Sigmoid colon (tissue), 4 donors: ENCODE measurements around the gene SNX5.

Source experiments
- CTCF ChIP-seq, 4 experiments: fragments of 450-650 bp in 3 of 4; fragments of 200-600 bp in 1 of 4; IDR thresholded peaks; one replicate each; pipeline ENCODE4 v1.5.1; 2016 to 2019; ENCODE audit warnings: antibody characterized with exemption in 4 of 4, mild to moderate bottlenecking in 3 of 4, moderate library complexity in 2 of 4
- EP300 ChIP-seq, 4 donors: sonication (generic); formaldehyde crosslinking; IDR thresholded peaks; one replicate each; pipeline ENCODE4 v1.6.1; 2017; ENCODE audit warnings: antibody characterized with exemption in 4 of 4
- POLR2A ChIP-seq, 2 donors: fragments of 450-650 bp; IDR thresholded peaks; one replicate each; pipeline ENCODE4 v1.6.1; 2016; ENCODE audit warnings: antibody characterized with exemption in 2 of 2, mild to moderate bottlenecking in 2 of 2, moderate library complexity in 2 of 2

GRCh38 chr20:17976305-17976704 is 7.7 kb upstream of the SNX5 start:
- TF ChIP-seq CTCF (IDR thresholded peaks at IDR 0.05) (no peak), EP300 (IDR thresholded peaks at IDR 0.05) (no peak), POLR2A (IDR thresholded peaks at IDR 0.05) (no peak)
